Measurements from ENCODE around the gene PALLD. TPM values are rescaled to one million over a fixed set of nuclear protein-coding genes. Genes with fewer than 3 reads are reported as not detected.

PALLD gene
- total RNA-seq, 1 experiment from 2014 or later = 26.7 TPM

- CTCF ChIA-PET = no interaction called here
- H3K4me1 ChIP-seq (ENCODE audit: insufficient read depth, low read length) = no peaks in the 10 kb centered on the region
- intact Hi-C loops (cut with micrococcal nuclease) = no loop called here
Measured at GRCh38 chr4:168461821-168462220, 35.0 kb upstream of the PALLD start.

GRCh38 chr4:168472920-168473319, 23.9 kb upstream of the PALLD start:
- 0 out of 2 replicates have a peak, but pooled peaks cover 3% of the 10 kb centered on the region for H3K36me3 ChIP-seq (ENCODE audit: low read depth, low read length)
- no TSS peak for BruUV-seq (replicated peaks)
- no peak overlapping the region for H3K4me2 ChIP-seq (ENCODE audit: low read length)
- no peak overlapping the region for H3K9ac ChIP-seq (ENCODE audit: low read length)
- TF ChIP-seq CTCF (conservative IDR thresholded peaks at IDR 0.05; ENCODE audit: low read depth, low read length) = no peak
- TF ChIP-seq EZH2phosphoT487 (IDR thresholded peaks at IDR 0.05; ENCODE audit: borderline replicate concordance, low read length) = no peak
- no peak for TF ChIP-seq EZH2 (IDR thresholded peaks at IDR 0.05; ENCODE audit: low read length, unreplicated experiment)
- DNase-seq = no peak
- no peaks in the 10 kb centered on the region for H4K20me1 ChIP-seq (ENCODE audit: low read length)
- H3K4me3 ChIP-seq (ENCODE audit: low read length) = no peak overlapping the region
- no peaks in the 10 kb centered on the region for H3K9me3 ChIP-seq (ENCODE audit: low read length)
- POLR2A ChIA-PET (ENCODE audit: unreplicated experiment) = no interaction called here
- intact Hi-C loops (cut with micrococcal nuclease) = no loop called here
- no peaks in the 10 kb centered on the region for H3K9me2 ChIP-seq (replicated peaks; ENCODE audit: low read length)
- H3K27ac ChIP-seq (ENCODE audit: low read length) = no peak overlapping the region
- no peaks in the 10 kb centered on the region for H3K27me3 ChIP-seq (ENCODE audit: low read length)
- no peaks in the 10 kb centered on the region for H3F3A ChIP-seq (ENCODE audit: low read length, unreplicated experiment)
- CTCF ChIA-PET = no interaction called here
- H2AFZ ChIP-seq (ENCODE audit: low read length) = no peak overlapping the region
- peaks cover 5% of the 10 kb centered on the region; the same call in 1 of the 2 replicates for H3K79me2 ChIP-seq (ENCODE audit: low read length)
- no peak for ATAC-seq
- peaks cover 16% of the 10 kb centered on the region for H3K4me1 ChIP-seq (ENCODE audit: insufficient read depth, low read length)

More at GRCh38 chr4:168461821-168462220, 35.0 kb upstream of the PALLD start:
- Histone ChIP-seq H3K36me3 (ENCODE audit: low read depth, low read length) (no peaks in the 10 kb centered on the region), H3K9me2 (replicated peaks; ENCODE audit: low read length) (no peaks in the 10 kb centered on the region), H3K9me3 (ENCODE audit: low read length) (no peaks in the 10 kb centered on the region), H3K4me2 (ENCODE audit: low read length) (no peak overlapping the region), H3K27me3 (ENCODE audit: low read length) (no peaks in the 10 kb centered on the region), H3K9ac (ENCODE audit: low read length) (no peak overlapping the region), H3F3A (ENCODE audit: low read length, unreplicated experiment) (no peaks in the 10 kb centered on the region), H3K27ac (ENCODE audit: low read length) (no peak overlapping the region), H3K79me2 (ENCODE audit: low read length) (no peaks in the 10 kb centered on the region), H2AFZ (ENCODE audit: low read length) (no peak overlapping the region), H3K4me3 (ENCODE audit: low read length) (no peak overlapping the region), H4K20me1 (ENCODE audit: low read length) (no peaks in the 10 kb centered on the region)
- TF ChIP-seq EZH2 (IDR thresholded peaks at IDR 0.05; ENCODE audit: low read length, unreplicated experiment) = no peak
- no peak for TF ChIP-seq EZH2phosphoT487 (IDR thresholded peaks at IDR 0.05; ENCODE audit: borderline replicate concordance, low read length)
- ATAC-seq (no peak), DNase-seq (no peak)
- POLR2A ChIA-PET (ENCODE audit: unreplicated experiment) = no interaction called here
- BruUV-seq (replicated peaks) = no TSS peak

GRCh38 chr4:168474660-168475320, 22.1 kb upstream of the PALLD start:
- Histone ChIP-seq H3K79me2 (ENCODE audit: low read length) (peaks cover 20% of the 10 kb centered on the region), H2AFZ (ENCODE audit: low read length) (no peak overlapping the region), H3K4me3 (ENCODE audit: low read length) (no peak overlapping the region), H3K4me1 (ENCODE audit: insufficient read depth, low read length) (peaks cover 25% of the 10 kb centered on the region), H3K4me2 (ENCODE audit: low read length) (no peak overlapping the region), H3K9ac (ENCODE audit: low read length) (no peak overlapping the region), H3K9me2 (replicated peaks; ENCODE audit: low read length) (no peaks in the 10 kb centered on the region), H3F3A (ENCODE audit: low read length, unreplicated experiment) (no peaks in the 10 kb centered on the region), H4K20me1 (ENCODE audit: low read length) (no peaks in the 10 kb centered on the region), H3K27ac (ENCODE audit: low read length) (no peak overlapping the region), H3K27me3 (ENCODE audit: low read length) (no peaks in the 10 kb centered on the region), H3K9me3 (ENCODE audit: low read length) (no peaks in the 10 kb centered on the region), H3K36me3 (ENCODE audit: low read depth, low read length) (0 out of 2 replicates have a peak, but pooled peaks cover 3% of the 10 kb centered on the region)
- POLR2A ChIA-PET (ENCODE audit: unreplicated experiment) = no interaction called here
- TF ChIP-seq EZH2phosphoT487 (IDR thresholded peaks at IDR 0.05; ENCODE audit: borderline replicate concordance, low read length) (no peak), EZH2 (IDR thresholded peaks at IDR 0.05; ENCODE audit: low read length, unreplicated experiment) (no peak), CTCF (conservative IDR thresholded peaks at IDR 0.05; ENCODE audit: low read depth, low read length) (no peak)
- no peak for ATAC-seq
- BruUV-seq (replicated peaks) = no TSS peak
- no peak for DNase-seq
- intact Hi-C loops (cut with micrococcal nuclease) = no loop called here
- CTCF ChIA-PET = no interaction called here
